ENCODE data around the gene USH1C.

- TF ChIP-seq CTCF (IDR thresholded peaks at IDR 0.05) (no peak), POLR2A (IDR thresholded peaks at IDR 0.05) (no peak)
These were observed 11.4 kb downstream of the USH1C start for GRCh38 chr11:17532784-17533183.
